CD1c-positive myeloid dendritic cell (primary cell): Measurements from ENCODE around the gene OLFM2.

Experiments
- DNase-seq: peaks from one replicate; pipeline ENCODE4 v3.0.0-alpha.2; 2016; ENCODE audit errors: extremely low spot score

OLFM2 gene

DNA sequence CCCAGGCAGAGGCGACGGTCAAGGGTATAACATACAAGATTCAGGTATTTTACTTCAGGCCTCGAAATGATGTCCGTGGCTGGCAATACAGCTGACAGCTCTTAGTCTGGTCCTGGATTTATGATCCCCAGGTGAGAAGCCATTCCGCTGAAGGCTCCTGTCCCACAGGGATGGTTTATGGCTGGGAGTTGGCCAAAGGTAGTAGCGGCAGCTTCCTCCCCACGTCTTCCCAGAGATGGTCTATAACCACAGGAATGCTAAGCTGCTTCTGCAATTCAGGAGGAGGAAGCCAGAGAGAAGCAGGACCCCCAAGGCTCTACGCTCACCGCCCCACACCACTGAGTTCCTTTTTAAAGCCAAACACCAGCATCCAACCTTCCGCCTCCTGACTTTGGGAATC is 27.1 kb downstream of the OLFM2 start:
- DNase-seq = no peak

DNA sequence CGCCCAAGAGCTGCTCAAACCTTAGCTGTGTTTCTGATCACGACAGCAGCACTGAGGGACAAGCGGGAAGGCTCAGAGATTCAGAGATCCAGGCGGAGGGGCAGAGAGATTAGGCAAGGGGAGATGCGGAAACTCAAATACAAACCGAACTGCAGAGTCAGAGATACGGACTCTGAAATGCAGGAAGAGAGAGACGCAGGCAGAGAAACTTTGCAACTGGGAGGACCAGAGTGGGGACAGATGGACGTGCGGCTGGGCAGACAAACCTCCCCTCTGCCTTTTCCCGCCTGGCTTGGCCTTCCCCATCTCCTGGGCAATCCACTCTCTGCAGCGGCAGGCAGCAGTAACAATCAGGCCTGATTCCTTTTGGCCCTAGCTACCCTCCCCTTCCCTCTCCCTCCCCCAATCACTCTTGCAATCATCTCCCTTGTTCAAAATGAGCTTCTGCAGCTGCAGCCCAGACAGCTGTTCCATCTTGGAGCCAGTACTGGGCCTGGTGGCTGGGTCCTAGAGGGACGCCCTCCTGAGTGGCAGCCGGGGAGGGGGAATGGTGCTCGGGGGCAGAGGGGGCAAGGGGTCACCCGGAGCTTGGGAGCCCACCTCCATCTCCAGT is 29.7 kb downstream of the OLFM2 start:
- DNase-seq = no peak

DNA sequence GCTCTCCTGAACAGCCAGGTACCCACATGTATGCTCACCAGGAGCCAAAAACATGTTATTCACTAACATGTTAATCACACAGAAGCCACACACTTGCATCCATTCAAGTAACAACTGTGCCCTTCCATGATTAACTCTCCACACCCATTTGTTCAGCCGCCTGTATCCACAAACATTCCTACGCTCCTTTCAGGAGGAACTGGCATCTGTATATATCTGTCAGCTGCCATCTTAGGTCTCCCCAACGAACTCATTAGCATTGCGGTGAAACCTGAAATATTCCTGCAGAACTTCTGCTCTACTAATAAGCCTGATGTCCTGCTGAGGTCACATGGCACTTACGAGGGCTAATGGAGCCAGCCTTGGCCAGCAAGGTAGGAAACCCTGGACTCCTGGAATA is 33.0 kb downstream of the OLFM2 start:
- no peak for DNase-seq

- no peak for DNase-seq
Observed at GRCh38 chr19:9901642-9902041, 34.7 kb downstream of the OLFM2 start.

GRCh38 chr19:9901020-9901419 is 35.3 kb downstream of the OLFM2 start:
- no peak for DNase-seq

- no peak for DNase-seq
Observed at GRCh38 chr19:9891609-9892373, 44.5 kb downstream of the OLFM2 start.

- no peak for DNase-seq
Observed at GRCh38 chr19:9885077-9885552, 51.2 kb downstream of the OLFM2 start.

- no peak for DNase-seq
Observed at GRCh38 chr19:9883764-9884163, 52.6 kb downstream of the OLFM2 start.

- DNase-seq = no peak
Observed at GRCh38 chr19:9883231-9883758, 53.0 kb downstream of the OLFM2 start.

DNA sequence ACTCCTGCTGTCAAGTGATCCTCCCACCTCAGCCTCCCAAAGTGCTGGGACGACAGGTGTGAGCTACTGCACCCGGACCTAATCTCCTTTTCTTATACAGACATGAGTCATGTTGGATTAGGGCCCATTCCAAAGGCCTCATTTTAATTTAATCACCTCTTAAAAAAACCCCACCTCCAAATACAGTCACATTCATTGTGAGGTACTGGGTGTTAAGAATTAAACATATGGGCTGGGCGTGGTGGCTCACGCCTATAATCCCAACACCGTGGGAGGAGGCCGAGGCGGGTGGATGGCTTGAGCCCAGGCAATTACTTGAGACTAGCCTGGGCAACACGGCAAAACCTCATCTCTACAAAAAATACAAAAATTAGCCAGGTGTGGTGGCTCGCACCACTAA is 54.6 kb downstream of the OLFM2 start:
- no peak for DNase-seq

DNA sequence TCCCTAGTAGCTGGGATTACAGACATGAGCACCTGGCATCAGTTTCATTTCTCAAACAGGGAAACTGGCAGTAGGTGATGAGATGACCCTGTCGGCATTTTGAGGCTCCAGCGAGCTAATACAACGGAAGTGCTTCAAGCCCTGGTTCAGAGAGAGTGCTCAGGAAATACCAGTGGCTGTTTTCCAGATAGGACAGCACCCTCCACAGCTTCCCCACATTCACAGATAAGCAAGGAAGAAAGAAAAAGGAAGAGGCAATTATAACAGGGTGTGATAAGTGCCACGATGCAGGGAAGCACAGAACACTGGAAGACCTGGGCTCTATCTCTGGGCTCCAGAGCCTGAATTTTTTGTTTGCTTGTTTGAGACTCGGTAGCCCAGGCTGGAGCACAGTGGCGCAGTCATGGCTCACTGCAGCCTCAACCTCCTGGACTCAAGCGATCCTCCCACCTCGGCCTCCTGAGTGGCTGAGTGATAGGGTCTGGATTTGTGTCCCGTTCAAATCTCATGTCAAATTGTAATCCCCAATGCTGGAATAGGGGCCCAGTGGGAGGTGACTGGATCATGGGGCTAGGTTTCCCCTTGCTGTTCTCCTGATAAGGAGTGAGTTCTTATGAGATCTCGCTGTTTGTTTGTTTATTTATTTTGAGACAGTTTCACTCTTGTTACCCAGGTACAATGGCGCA is 57.7 kb downstream of the OLFM2 start:
- no peak for DNase-seq

GRCh38 chr19:9877780-9878510 is 58.4 kb downstream of the OLFM2 start:
- no peak for DNase-seq

GRCh38 chr19:9875796-9876195 is 60.5 kb downstream of the OLFM2 start:
- DNase-seq = no peak

DNA sequence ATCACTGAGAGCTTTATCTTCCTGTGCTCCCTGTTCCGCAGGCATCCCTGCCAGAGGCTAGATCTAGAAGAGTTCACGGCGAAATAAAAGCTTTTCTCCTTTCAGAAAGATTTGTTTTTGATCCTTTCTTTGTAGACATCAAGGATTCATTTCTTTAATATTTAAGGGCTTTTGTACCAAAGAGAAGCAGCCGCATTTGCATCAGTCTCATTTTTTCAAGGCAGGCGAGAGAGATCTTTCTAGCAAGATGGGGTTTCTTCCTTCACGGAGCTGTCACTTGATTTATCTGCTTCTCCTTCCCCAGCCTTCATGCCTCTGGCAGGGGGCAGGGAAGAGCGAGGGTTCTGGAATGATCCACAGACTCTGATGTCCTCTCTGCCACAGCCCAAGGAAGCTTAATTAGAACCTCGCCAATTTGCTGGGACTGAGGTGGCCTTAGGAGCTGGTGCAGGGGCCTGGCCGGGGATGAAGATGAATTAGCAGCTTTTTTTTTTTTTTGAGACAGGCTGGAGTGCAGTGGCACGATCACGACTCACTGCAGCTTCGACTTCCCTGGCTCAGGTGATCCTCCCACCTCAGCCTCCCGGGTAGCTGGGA is 61.2 kb downstream of the OLFM2 start:
- no peak for DNase-seq

DNA sequence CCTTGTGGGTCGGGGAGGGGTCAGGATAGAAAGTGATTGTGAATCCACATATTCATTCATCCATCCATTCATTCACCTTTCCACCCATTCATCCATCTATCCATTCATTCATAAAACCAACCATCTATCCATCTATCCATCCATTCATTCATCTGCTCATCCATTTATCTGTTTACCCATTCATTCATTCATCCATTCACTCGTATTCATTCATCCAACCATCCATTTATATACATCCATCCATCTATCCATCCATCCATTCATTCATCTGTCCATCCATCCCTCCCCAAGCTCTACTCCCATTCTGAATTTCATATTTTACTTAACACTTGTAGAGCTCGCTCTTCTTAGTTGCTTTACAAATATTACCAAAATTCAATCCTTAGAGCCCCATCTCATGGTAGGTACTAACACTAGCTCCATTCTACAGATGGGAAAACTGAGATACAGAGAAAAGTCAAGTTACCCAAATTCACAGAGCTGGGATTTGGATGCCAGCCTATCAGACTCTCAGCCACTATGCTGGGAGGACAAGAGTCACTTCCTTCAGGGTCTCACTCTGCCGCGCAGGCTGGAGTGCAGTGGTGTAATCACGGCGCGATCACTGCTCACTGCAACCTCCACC is 63.6 kb downstream of the OLFM2 start:
- no peak for DNase-seq

GRCh38 chr19:9871626-9872338 is 64.5 kb downstream of the OLFM2 start:
- DNase-seq = no peak

GRCh38 chr19:9868983-9869617 is 67.2 kb downstream of the OLFM2 start:
- DNase-seq = no peak

GRCh38 chr19:9865732-9866501 is 70.4 kb downstream of the OLFM2 start:
- DNase-seq = peak; percentile 15

DNA sequence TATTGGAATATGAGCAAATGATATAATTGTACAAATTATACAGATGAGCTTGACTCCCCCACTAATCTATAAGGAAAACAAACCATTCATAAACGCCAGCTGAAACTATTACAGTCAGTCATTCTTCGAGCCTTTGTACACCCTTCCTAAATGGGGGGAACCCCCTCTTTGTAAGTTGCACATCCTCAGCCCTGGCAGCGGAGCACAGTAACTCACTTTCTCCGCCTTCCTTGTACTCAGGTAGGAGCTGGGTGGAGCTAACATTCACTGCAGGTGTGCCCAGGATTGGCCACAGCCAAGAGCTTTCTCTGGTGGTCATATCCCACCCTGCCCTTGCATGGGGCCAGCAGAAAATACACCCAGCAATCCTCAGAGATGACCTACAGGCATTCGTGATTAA is 72.6 kb downstream of the OLFM2 start:
- no peak for DNase-seq
